Measurements from ENCODE around the gene CLMP.
"Not testable (repeated sequence)": the region's sequence is repeated elsewhere in the genome, so short reads cannot be mapped to it uniquely, and the experiment has no call there.

Gene CLMP

GRCh38 chr11:123150882-123151281 lies 44.2 kb downstream of the CLMP start:
- H3K4me1 Mint-ChIP-seq, result no peaks in the 10 kb centered on the region
- H3K27me3 Mint-ChIP-seq, result peaks cover 21% of the 10 kb centered on the region
- no peak for ATAC-seq (replicated peaks; ENCODE audit: extremely low read depth, poor library complexity, severe bottlenecking)

GRCh38 chr11:123148965-123149364 lies 46.1 kb downstream of the CLMP start:
- DNase-seq (ENCODE audit: low spot score in 2 of 2) (no peak), ATAC-seq (replicated peaks; ENCODE audit: extremely low read depth, poor library complexity, severe bottlenecking) (no peak)
- H3K9me3 Mint-ChIP-seq, result no peaks in the 10 kb centered on the region
- no peak overlapping the region for H3K4me3 Mint-ChIP-seq
- H3K36me3 Mint-ChIP-seq (ENCODE audit: insufficient read depth), result no peaks in the 10 kb centered on the region
- H3K4me1 Mint-ChIP-seq, result no peaks in the 10 kb centered on the region
- H3K27me3 Mint-ChIP-seq, result peaks cover 11% of the 10 kb centered on the region
- H3K27ac Mint-ChIP-seq (ENCODE audit: low read depth), result no peak overlapping the region

More at GRCh38 chr11:123150882-123151281, 44.2 kb downstream of the CLMP start:
- no peaks in the 10 kb centered on the region for H3K9me3 Mint-ChIP-seq
- no peak for DNase-seq (ENCODE audit: low spot score in 2 of 2)
- H3K27ac Mint-ChIP-seq (ENCODE audit: low read depth), result no peak overlapping the region
- no peaks in the 10 kb centered on the region for H3K36me3 Mint-ChIP-seq (ENCODE audit: insufficient read depth)
- no peak overlapping the region for H3K4me3 Mint-ChIP-seq

- H3K4me3 Mint-ChIP-seq, result no peak overlapping the region
- no peak overlapping the region for H3K27ac Mint-ChIP-seq (ENCODE audit: low read depth)
- ATAC-seq (replicated peaks; ENCODE audit: extremely low read depth, poor library complexity, severe bottlenecking) (no peak), DNase-seq (ENCODE audit: low spot score in 2 of 2) (no peak)
- H3K4me1 Mint-ChIP-seq, result no peaks in the 10 kb centered on the region
- no peaks in the 10 kb centered on the region for H3K36me3 Mint-ChIP-seq (ENCODE audit: insufficient read depth)
- H3K27me3 Mint-ChIP-seq, result no peaks in the 10 kb centered on the region
- no peaks in the 10 kb centered on the region for H3K9me3 Mint-ChIP-seq
These were observed 49.4 kb downstream of the CLMP start for GRCh38 chr11:123145661-123146060.

- no peaks in the 10 kb centered on the region for H3K9me3 Mint-ChIP-seq
- H3K4me1 Mint-ChIP-seq, result no peaks in the 10 kb centered on the region
- DNase-seq (ENCODE audit: low spot score in 2 of 2) (no peak), ATAC-seq (replicated peaks; ENCODE audit: extremely low read depth, poor library complexity, severe bottlenecking) (no peak)
- H3K4me3 Mint-ChIP-seq, result no peak overlapping the region
- H3K36me3 Mint-ChIP-seq (ENCODE audit: insufficient read depth), result no peaks in the 10 kb centered on the region
- H3K27ac Mint-ChIP-seq (ENCODE audit: low read depth), result no peak overlapping the region
- no peaks in the 10 kb centered on the region for H3K27me3 Mint-ChIP-seq
These were observed 49.8 kb downstream of the CLMP start for GRCh38 chr11:123145220-123145619.

- no peaks in the 10 kb centered on the region for H3K36me3 Mint-ChIP-seq (ENCODE audit: insufficient read depth)
- DNase-seq (ENCODE audit: low spot score in 2 of 2) (no peak), ATAC-seq (replicated peaks; ENCODE audit: extremely low read depth, poor library complexity, severe bottlenecking) (no peak)
- no peaks in the 10 kb centered on the region for H3K27me3 Mint-ChIP-seq
- no peak overlapping the region for H3K27ac Mint-ChIP-seq (ENCODE audit: low read depth)
- no peaks in the 10 kb centered on the region for H3K9me3 Mint-ChIP-seq
- no peak overlapping the region for H3K4me3 Mint-ChIP-seq
- no peaks in the 10 kb centered on the region for H3K4me1 Mint-ChIP-seq
These were observed 50.3 kb downstream of the CLMP start for GRCh38 chr11:123144707-123145106.

- no peaks in the 10 kb centered on the region for H3K9me3 Mint-ChIP-seq
- H3K4me3 Mint-ChIP-seq, result no peak overlapping the region
- H3K36me3 Mint-ChIP-seq (ENCODE audit: insufficient read depth), result no peaks in the 10 kb centered on the region
- DNase-seq (ENCODE audit: low spot score in 2 of 2) (no peak), ATAC-seq (replicated peaks; ENCODE audit: extremely low read depth, poor library complexity, severe bottlenecking) (no peak)
- H3K27me3 Mint-ChIP-seq, result no peaks in the 10 kb centered on the region
- no peak overlapping the region for H3K27ac Mint-ChIP-seq (ENCODE audit: low read depth)
- no peaks in the 10 kb centered on the region for H3K4me1 Mint-ChIP-seq
These were observed 51.1 kb downstream of the CLMP start for GRCh38 chr11:123143921-123144320.

- Mint-ChIP-seq H3K27me3 (no peaks in the 10 kb centered on the region), H3K27ac (ENCODE audit: low read depth) (no peak overlapping the region), H3K4me3 (no peak overlapping the region), H3K36me3 (ENCODE audit: insufficient read depth) (no peaks in the 10 kb centered on the region), H3K4me1 (no peaks in the 10 kb centered on the region), H3K9me3 (no peaks in the 10 kb centered on the region)
- ATAC-seq (replicated peaks; ENCODE audit: extremely low read depth, poor library complexity, severe bottlenecking) (no peak), DNase-seq (ENCODE audit: low spot score in 2 of 2) (no peak)
These were observed 51.6 kb downstream of the CLMP start for GRCh38 chr11:123143476-123143875.

GRCh38 chr11:123139206-123139605 lies 55.8 kb downstream of the CLMP start:
- ATAC-seq (replicated peaks; ENCODE audit: extremely low read depth, poor library complexity, severe bottlenecking), result no peak
- Mint-ChIP-seq H3K9me3 (no peaks in the 10 kb centered on the region), H3K4me3 (no peak overlapping the region), H3K27me3 (no peaks in the 10 kb centered on the region), H3K36me3 (ENCODE audit: insufficient read depth) (no peaks in the 10 kb centered on the region), H3K27ac (ENCODE audit: low read depth) (no peak overlapping the region), H3K4me1 (no peaks in the 10 kb centered on the region)
- no peak for DNase-seq (ENCODE audit: low spot score in 2 of 2)

GRCh38 chr11:123137431-123138224 lies 57.4 kb downstream of the CLMP start:
- DNase-seq (ENCODE audit: low spot score in 2 of 2) (no peak), ATAC-seq (replicated peaks; ENCODE audit: extremely low read depth, poor library complexity, severe bottlenecking) (no peak)
- Mint-ChIP-seq H3K9me3 (no peaks in the 10 kb centered on the region), H3K27me3 (no peaks in the 10 kb centered on the region), H3K36me3 (ENCODE audit: insufficient read depth) (no peaks in the 10 kb centered on the region), H3K4me3 (no peak overlapping the region), H3K4me1 (no peaks in the 10 kb centered on the region), H3K27ac (ENCODE audit: low read depth) (no peak overlapping the region)

GRCh38 chr11:123135863-123136446 lies 59.1 kb downstream of the CLMP start:
- H3K36me3 Mint-ChIP-seq (ENCODE audit: insufficient read depth), result no peaks in the 10 kb centered on the region
- no peak overlapping the region for H3K27ac Mint-ChIP-seq (ENCODE audit: low read depth)
- no peak overlapping the region for H3K4me3 Mint-ChIP-seq
- no peaks in the 10 kb centered on the region for H3K9me3 Mint-ChIP-seq
- ATAC-seq (replicated peaks; ENCODE audit: extremely low read depth, poor library complexity, severe bottlenecking) (no peak), DNase-seq (ENCODE audit: low spot score in 2 of 2) (no peak)
- H3K4me1 Mint-ChIP-seq, result no peaks in the 10 kb centered on the region
- H3K27me3 Mint-ChIP-seq, result no peaks in the 10 kb centered on the region

GRCh38 chr11:123132881-123133280 lies 62.2 kb downstream of the CLMP start:
- no peaks in the 10 kb centered on the region for H3K27me3 Mint-ChIP-seq
- peaks cover 2% of the 10 kb centered on the region for H3K36me3 Mint-ChIP-seq (ENCODE audit: insufficient read depth)
- H3K4me1 Mint-ChIP-seq, result no peaks in the 10 kb centered on the region
- H3K9me3 Mint-ChIP-seq, result no peaks in the 10 kb centered on the region
- H3K4me3 Mint-ChIP-seq, result no peak overlapping the region
- no peak overlapping the region for H3K27ac Mint-ChIP-seq (ENCODE audit: low read depth)
- DNase-seq (ENCODE audit: low spot score in 2 of 2) (no peak), ATAC-seq (replicated peaks; ENCODE audit: extremely low read depth, poor library complexity, severe bottlenecking) (no peak)

- not testable (repeated sequence) for ATAC-seq (replicated peaks; ENCODE audit: extremely low read depth, poor library complexity, severe bottlenecking); H3K4me3 Mint-ChIP-seq; H3K36me3 Mint-ChIP-seq (ENCODE audit: insufficient read depth); H3K9me3 Mint-ChIP-seq; H3K4me1 Mint-ChIP-seq; H3K27me3 Mint-ChIP-seq; DNase-seq (ENCODE audit: low spot score in 2 of 2)
- H3K27ac Mint-ChIP-seq (ENCODE audit: low read depth), result peak overlapping the region; percentile 65
These were observed 62.8 kb downstream of the CLMP start for GRCh38 chr11:123132034-123132766.

- Mint-ChIP-seq H3K27me3 (no peaks in the 10 kb centered on the region), H3K4me1 (no peaks in the 10 kb centered on the region), H3K36me3 (ENCODE audit: insufficient read depth) (peaks cover 2% of the 10 kb centered on the region), H3K27ac (ENCODE audit: low read depth) (no peak overlapping the region), H3K9me3 (no peaks in the 10 kb centered on the region), H3K4me3 (no peak overlapping the region)
- DNase-seq (ENCODE audit: low spot score in 2 of 2) (no peak), ATAC-seq (replicated peaks; ENCODE audit: extremely low read depth, poor library complexity, severe bottlenecking) (no peak)
These were observed 65.1 kb downstream of the CLMP start for GRCh38 chr11:123129920-123130319.
